PC-9 (cell line): ENCODE measurements around the gene DNTTIP2. TPM values are rescaled to one million over a fixed set of nuclear protein-coding genes. Genes with fewer than 3 reads are reported as not detected.

ENCODE experiments used
- BruUV-seq: library from RNA; stranded (reverse); fragments of 400-500 nt; replicated peaks from 2 replicates; lab custom pipeline; 2021; lab: Mats Ljungman, UMichigan
- CTCF ChIA-PET: fragments of 300-600 bp; sonication (Branson Sonifier 250); formaldehyde crosslinking; loops from one replicate; lab custom pipeline; 2022; ENCODE audit warnings: antibody characterized with exemption; lab: Charles Lee
- POLR2A ChIA-PET: fragments of 300-600 bp; sonication (Branson Sonifier 250); formaldehyde crosslinking; loops from one replicate; lab custom pipeline; 2022; ENCODE audit warnings: antibody characterized with exemption; ENCODE audit not compliant: unreplicated experiment; lab: Charles Lee
- DNase-seq, 2 experiments: peaks; one replicate each; pipeline versions ENCODE4 v3.0.0 to v3.0.0-alpha.2; 2015 to 2022; ENCODE audit warnings: mixed read lengths in 1 of 2
- H2AFZ ChIP-seq: fragments of 200-600 bp; sonication (generic); 2 replicates; pipeline ENCODE4 v1.8.1; 2017; ENCODE audit warnings: antibody characterized with exemption
- H3F3A ChIP-seq: fragments of 200-600 bp; sonication (generic); 2 replicates; pipeline ENCODE4 v1.8.1; 2017; ENCODE audit warnings: antibody characterized with exemption, mild to moderate bottlenecking, low read depth; ENCODE audit not compliant: insufficient read depth
- H3K27ac ChIP-seq: fragments of 200-600 bp; sonication (generic); 2 replicates; pipeline ENCODE4 v1.6.1; 2016; ENCODE audit warnings: mixed run types
- H3K27me3 ChIP-seq: fragments of 200-600 bp; sonication (generic); 2 replicates; pipeline ENCODE4 v1.6.1; 2016; ENCODE audit warnings: low read depth, mixed run types; ENCODE audit not compliant: insufficient read depth
- H3K36me3 ChIP-seq: fragments of 200-600 bp; sonication (generic); 2 replicates; pipeline ENCODE4 v1.6.1; 2016; ENCODE audit warnings: low read depth, mixed run types
- H3K4me1 ChIP-seq: fragments of 200-600 bp; sonication (generic); replicated peaks from 2 replicates; pipeline ENCODE4 v1.6.1; 2016; ENCODE audit warnings: mixed run types; ENCODE audit not compliant: insufficient read depth
- H3K4me2 ChIP-seq: fragments of 200-600 bp; sonication (generic); 2 replicates; pipeline ENCODE4 v1.6.1; 2017; ENCODE audit warnings: mixed run types
- H3K4me3 ChIP-seq: fragments of 200-600 bp; sonication (generic); 2 replicates; pipeline ENCODE4 v1.6.1; 2016; ENCODE audit warnings: mixed run types
- H3K79me2 ChIP-seq: fragments of 200-600 bp; sonication (generic); 2 replicates; pipeline ENCODE4 v1.6.1; 2017; ENCODE audit warnings: low read depth, mixed run types
- H3K9me2 ChIP-seq: fragments of 200-600 bp; sonication (generic); 2 replicates; pipeline ENCODE4 v1.8.1; 2017; ENCODE audit warnings: mild to moderate bottlenecking; ENCODE audit not compliant: insufficient read depth
- H3K9me3 ChIP-seq: fragments of 200-600 bp; sonication (generic); 2 replicates; pipeline ENCODE4 v1.8.1; 2016; ENCODE audit warnings: low read depth; ENCODE audit not compliant: insufficient read depth
- H4K20me1 ChIP-seq: fragments of 200-600 bp; sonication (generic); 2 replicates; pipeline ENCODE4 v1.8.1; 2017; ENCODE audit not compliant: insufficient read depth
- CTCF ChIP-seq: fragments of 200-600 bp; sonication (generic); conservative IDR thresholded peaks from 2 replicates; pipeline ENCODE4 v1.6.1; 2017; ENCODE audit warnings: mixed run types, antibody characterized with exemption, mild to moderate bottlenecking, moderate library complexity
- EZH2 ChIP-seq: fragments of 200-600 bp; sonication (generic); IDR thresholded peaks from 2 replicates; pipeline ENCODE4 v1.8.0; 2017; ENCODE audit warnings: antibody characterized with exemption, low read depth
- intact Hi-C: fragments of 100-400 bp; cut with micrococcal nuclease; formaldehyde crosslinking; loops from one replicate; pipeline ENCODE4 v1.10.0; 2022; ENCODE audit not compliant: unreplicated experiment
- total RNA-seq: library from RNA; stranded (reverse); gene quantifications from 2 replicates; pipeline ENCODE4 v1.2.3, GENCODE V29; 2021

DNTTIP2 gene
- total RNA-seq, 1 experiment from 2014 or later = 85.7 TPM

DNA sequence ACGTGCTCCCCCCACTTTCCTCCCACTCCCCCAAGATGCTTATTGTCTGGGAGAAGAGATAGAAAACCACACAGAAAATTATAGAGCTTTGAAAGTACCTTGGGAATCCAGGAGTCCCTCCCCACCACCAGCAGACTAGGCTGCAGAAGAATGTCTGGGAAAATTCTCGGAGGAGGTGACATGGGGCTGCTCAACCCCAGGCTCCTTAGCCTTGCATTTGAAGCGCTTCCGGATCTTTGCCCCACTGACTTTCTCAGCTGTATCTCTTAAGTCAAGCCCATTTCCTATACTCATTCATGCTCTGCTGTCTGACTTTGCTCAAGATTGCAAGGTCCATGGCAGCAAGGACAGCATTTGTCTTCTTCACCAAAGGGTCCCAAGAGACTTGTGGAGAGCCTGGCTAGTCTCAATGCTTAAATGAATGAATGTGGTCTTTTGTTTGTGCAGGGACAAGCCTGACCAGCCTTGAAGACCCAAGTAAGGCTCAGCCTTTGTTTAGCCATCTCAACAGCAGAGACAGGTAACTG, 38.0 kb downstream of the DNTTIP2 start:
- intact Hi-C loops = no loop called here
- H3K9me2 ChIP-seq = no peaks in the 10 kb centered on the region
- POLR2A ChIA-PET = interaction anchor here (0.9 kb wide), 1 partner anchor 22 kb away, joined by 5 read pairs; no protein-coding TSS in a partner anchor
- H3K27ac ChIP-seq = no peak overlapping the region
- peaks cover 23% of the 10 kb centered on the region for H3F3A ChIP-seq
- no peaks in the 10 kb centered on the region for H3K27me3 ChIP-seq
- peaks cover 15% of the 10 kb centered on the region for H3K79me2 ChIP-seq
- BruUV-seq = no TSS peak
- TF ChIP-seq EZH2 (no peak), CTCF (no peak)
- no peak overlapping the region for H3K4me2 ChIP-seq
- H2AFZ ChIP-seq = no peak overlapping the region
- H4K20me1 ChIP-seq = no peaks in the 10 kb centered on the region
- CTCF ChIA-PET = interaction anchor here (0.6 kb wide), 1 partner anchor 55 kb away, joined by 3 read pairs; no protein-coding TSS in a partner anchor
- no peak for DNase-seq
- H3K4me1 ChIP-seq = peaks cover 49% of the 10 kb centered on the region
- H3K36me3 ChIP-seq = 0 out of 2 replicates have a peak, but pooled peaks cover 5% of the 10 kb centered on the region
- H3K4me3 ChIP-seq = no peak overlapping the region
- H3K9me3 ChIP-seq = peaks cover 5% of the 10 kb centered on the region

DNA sequence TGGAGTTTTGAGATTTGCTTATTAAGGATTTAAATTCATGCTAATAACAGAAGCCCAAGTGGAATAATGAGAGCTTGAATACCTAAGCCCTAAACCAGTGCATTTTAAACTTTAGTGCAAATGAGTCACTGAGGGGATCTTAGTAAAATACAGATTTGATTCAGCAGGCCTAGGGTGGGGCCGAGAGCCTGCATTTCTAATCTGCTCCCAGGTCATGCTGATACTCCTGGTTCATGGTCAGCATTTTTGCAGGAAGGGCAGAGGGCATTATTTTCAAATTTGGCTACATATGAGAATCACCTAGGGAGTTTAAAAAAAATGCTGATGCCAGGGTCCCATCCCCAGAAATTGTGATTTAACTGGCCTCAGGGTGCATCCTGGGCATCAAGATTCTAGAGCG, 39.3 kb downstream of the DNTTIP2 start:
- H3K4me2 ChIP-seq = peak overlapping the region; percentile 1; the same call in 1 of the 2 replicates
- ChIA-PET CTCF (no interaction called here), POLR2A (no interaction called here)
- H3K79me2 ChIP-seq = peaks cover 11% of the 10 kb centered on the region
- TF ChIP-seq CTCF (no peak), EZH2 (no peak)
- H3K27me3 ChIP-seq = no peaks in the 10 kb centered on the region
- 0 out of 2 replicates have a peak, but pooled peaks cover 5% of the 10 kb centered on the region for H3K36me3 ChIP-seq
- intact Hi-C loops = no loop called here
- no peaks in the 10 kb centered on the region for H3K9me2 ChIP-seq
- peaks cover 39% of the 10 kb centered on the region for H3K4me1 ChIP-seq
- DNase-seq = peak in 1 of 2 experiments; percentile 32
- peaks cover 11% of the 10 kb centered on the region; the same call in 1 of the 2 replicates for H3F3A ChIP-seq
- no TSS peak for BruUV-seq
- H3K9me3 ChIP-seq = peaks cover 5% of the 10 kb centered on the region
- H2AFZ ChIP-seq = no peak overlapping the region
- H3K4me3 ChIP-seq = no peak overlapping the region
- no peaks in the 10 kb centered on the region for H4K20me1 ChIP-seq
- peak overlapping the region; percentile 1; the same call in 1 of the 2 replicates for H3K27ac ChIP-seq

GRCh38 chr1:93839307-93839706, 39.7 kb downstream of the DNTTIP2 start:
- intact Hi-C loops = no loop called here
- Histone ChIP-seq H3K27ac (peak overlapping the region; percentile 1; the same call in 1 of the 2 replicates), H3K9me2 (no peaks in the 10 kb centered on the region), H3K79me2 (peaks cover 6% of the 10 kb centered on the region; the same call in 1 of the 2 replicates), H3K9me3 (peaks cover 5% of the 10 kb centered on the region), H3K4me2 (peak overlapping the region; percentile 1; the same call in 1 of the 2 replicates), H3F3A (0 out of 2 replicates have a peak, but pooled peaks cover 6% of the 10 kb centered on the region), H3K4me3 (no peak overlapping the region), H3K4me1 (peaks cover 34% of the 10 kb centered on the region), H2AFZ (no peak overlapping the region), H3K36me3 (0 out of 2 replicates have a peak, but pooled peaks cover 5% of the 10 kb centered on the region), H3K27me3 (no peaks in the 10 kb centered on the region), H4K20me1 (no peaks in the 10 kb centered on the region)
- DNase-seq = peak in 1 of 2 experiments; percentile 34
- TF ChIP-seq EZH2 = no peak
- TF ChIP-seq CTCF = no peak
- ChIA-PET CTCF (no interaction called here), POLR2A (interaction anchor here (0.7 kb wide), 1 partner anchor 137 kb away, joined by 6 read pairs; no protein-coding TSS in a partner anchor)
- BruUV-seq = no TSS peak
